H4 (cell line): ENCODE measurements around the gene C19orf33. TPM values are rescaled to one million over a fixed set of nuclear protein-coding genes. Genes with fewer than 3 reads are reported as not detected.
"Not testable (repeated sequence)": the region's sequence is repeated elsewhere in the genome, so short reads cannot be mapped to it uniquely, and the experiment has no call there.

Source experiments
- DNase-seq: peaks from one replicate; pipeline ENCODE4 v3.0.0-alpha.2; 2015; ENCODE audit warnings: low spot score
- total RNA-seq: library from RNA; depleted of rRNA; stranded (reverse); fragments of >200 nt; shearing (Covaris generic); gene quantifications from 2 replicates; pipeline ENCODE4 v1.2.3, GENCODE V29; 2014; rRNA removed

Gene C19orf33
- total RNA-seq, 1 experiment from 2014 or later, result not detected

- not testable (repeated sequence) for DNase-seq
Observed at GRCh38 chr19:38339011-38339410, 35.0 kb downstream of the C19orf33 start.

GRCh38 chr19:38340927-38341326 is 36.9 kb downstream of the C19orf33 start:
- no peak for DNase-seq

DNA sequence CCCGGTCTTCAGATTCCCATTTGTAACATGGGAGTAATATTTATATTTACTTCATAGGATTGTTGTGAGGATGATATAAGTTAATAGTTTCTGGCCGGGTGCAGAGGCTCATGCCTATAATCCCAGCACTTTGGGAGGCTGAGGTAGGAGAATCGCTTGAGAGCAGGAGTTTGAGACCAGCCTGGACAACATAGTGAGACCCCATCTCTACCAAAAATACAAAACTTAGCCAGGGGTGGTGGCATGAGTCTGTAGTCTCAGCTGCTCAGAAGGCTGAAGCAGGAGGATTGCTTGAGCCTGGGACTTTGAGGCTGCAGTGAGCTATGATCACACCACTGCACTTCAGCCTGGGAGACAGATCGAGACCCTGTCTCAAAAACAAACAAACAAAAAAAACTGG is 42.8 kb downstream of the C19orf33 start:
- DNase-seq, result no peak

- no peak for DNase-seq
Observed at GRCh38 chr19:38350883-38351282, 46.8 kb downstream of the C19orf33 start.

- DNase-seq, result no peak
Observed at GRCh38 chr19:38351865-38352395, 47.9 kb downstream of the C19orf33 start.

DNA sequence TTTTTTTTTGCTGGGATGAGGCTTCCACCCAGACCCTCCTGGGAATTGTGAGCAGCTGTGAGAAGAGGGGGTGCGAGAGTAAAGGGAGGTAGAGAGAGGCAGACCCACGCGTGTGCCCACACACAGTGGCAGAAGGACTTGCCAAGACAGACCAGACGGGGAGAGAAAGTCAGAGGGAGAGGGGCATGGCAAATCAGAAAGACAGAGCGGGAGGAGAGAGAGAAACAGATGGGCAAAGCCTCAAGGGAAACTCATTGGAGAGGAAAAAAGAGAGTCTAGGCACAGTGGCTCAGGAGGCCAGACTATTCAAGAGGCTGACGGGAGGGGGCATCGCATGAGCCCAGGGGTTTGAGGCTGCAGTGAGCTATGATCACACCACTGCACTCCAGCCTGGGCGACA is 48.6 kb downstream of the C19orf33 start:
- DNase-seq, result no peak

Other genes with a start within 250 kb of the C19orf33 start
- gene DPF1, start 80.0 kb upstream of the C19orf33 start, total RNA-seq, result 5.1 and 7.2 TPM in 2 replicates
- gene PPP1R14A, start 47.9 kb upstream of the C19orf33 start, total RNA-seq, result not detected in 2 replicates
- gene SPINT2, start 39.7 kb upstream of the C19orf33 start, total RNA-seq, result 1.1 TPM in 1 of 2 replicates, not detected in the other
- gene YIF1B, start 11.7 kb downstream of the C19orf33 start, total RNA-seq, result 138 and 146 TPM in 2 replicates
- 0.04 TPM in 1 of 2 replicates, not detected in the other for gene KCNK6, start 15.6 kb downstream of the C19orf33 start, total RNA-seq
- gene CATSPERG, start 31.6 kb downstream of the C19orf33 start, total RNA-seq, result 2.0 TPM in 1 of 2 replicates, not detected in the other
- gene PSMD8, start 70.3 kb downstream of the C19orf33 start, total RNA-seq, result 743 and 838 TPM in 2 replicates
- 0.08 and 0.14 TPM in 2 replicates for gene GGN, start 83.8 kb downstream of the C19orf33 start, total RNA-seq
- gene SPRED3, start 84.4 kb downstream of the C19orf33 start, total RNA-seq, result 0.10 and 1.4 TPM in 2 replicates
- 15.6 and 19.7 TPM in 2 replicates for gene FAM98C, start 98.8 kb downstream of the C19orf33 start, total RNA-seq
- gene RASGRP4, start 122.0 kb downstream of the C19orf33 start, total RNA-seq, result 0.62 TPM in 1 of 2 replicates, not detected in the other
- not detected in 2 replicates for gene RYR1, start 129.4 kb downstream of the C19orf33 start, total RNA-seq